Adrenal gland (tissue), 12 donors: ENCODE data around the gene LRRC15. TPM values are rescaled to one million over a fixed set of nuclear protein-coding genes. Genes with fewer than 3 reads are reported as not detected.

Experiments used
- DNase-seq, 7 donors: peaks; one replicate each; pipeline ENCODE4 v3.0.0-alpha.2; 2019 to 2020
- H3K27ac ChIP-seq, 5 donors: fragments of 200-600 bp; sonication (generic) in 4 of 5; 1 replicate in 3 of 5; 2 replicates in 2 of 5; pipeline versions ENCODE4 v1.5.1 to v1.8.0; 2016 to 2020; ENCODE audit warnings: mild to moderate bottlenecking in 1 of 5
- H3K27me3 ChIP-seq: fragments of 200-600 bp; 2 replicates; pipeline ENCODE4 v1.8.0; 2021
- H3K36me3 ChIP-seq, 2 donors: fragments of 200-600 bp; replicated peaks in 1 of 2; 1 replicate in 1 of 2; 2 replicates in 1 of 2; pipeline versions ENCODE4 v1.5.1 to v1.8.0; 2018 to 2022
- H3K4me1 ChIP-seq, 2 donors: fragments of 200-600 bp; replicated peaks in 1 of 2; 1 replicate in 1 of 2; 2 replicates in 1 of 2; pipeline versions ENCODE4 v1.5.1 to v1.8.0; 2018 to 2021
- H3K4me3 ChIP-seq, 4 donors: fragments of 200-600 bp; sonication (generic) in 3 of 4; one replicate each; pipeline ENCODE4 v1.5.1; 2016 to 2018
- H3K9me3 ChIP-seq, 3 donors: fragments of 200-600 bp; sonication (generic) in 1 of 3; replicated peaks in 1 of 3; 1 replicate in 2 of 3; 2 replicates in 1 of 3; pipeline versions ENCODE4 v1.5.1 to v1.8.0; 2016 to 2021
- CTCF ChIP-seq, 6 experiments: fragments of 450-650 bp in 4 of 6; fragments of 200-600 bp in 2 of 6; sonication (generic) in 1 of 6; IDR thresholded peaks; 1 replicate in 5 of 6; 2 replicates in 1 of 6; pipeline versions ENCODE4 v1.5.1 to v1.8.0; 2016 to 2021; ENCODE audit warnings: antibody characterized with exemption in 6 of 6, mild to moderate bottlenecking in 2 of 6, moderate library complexity in 1 of 6
- POLR2A ChIP-seq, 2 donors: fragments of 450-650 bp; IDR thresholded peaks; one replicate each; pipeline ENCODE4 v1.6.1; 2017; ENCODE audit warnings: antibody characterized with exemption in 2 of 2, mild to moderate bottlenecking in 2 of 2, moderate library complexity in 1 of 2
- WGBS, 4 donors: extraction: QIAGEN DNeasy Blood & Tissue Kit in 2 of 4; methylation state at CpG; one replicate each; pipeline versions ENCODE4 v1.1.5 to v1.1.7; 2013 to 2017; 5-methylcytosine and 5-hydroxymethylcytosine counted together
- intact Hi-C, 2 donors: fragments of 100-400 bp; cut with DNase I; formaldehyde crosslinking; loops; one replicate each; pipeline versions ENCODE4 v1.14.1 to v1.15.0; 2022 to 2023
- polyA plus RNA-seq, 3 donors: library from polyadenylated mRNA; stranded (reverse); fragments of 200-250 nt in 2 of 3; fragments of 350-450 nt in 1 of 3; fragmentation: Illumina TruSeq in 1 of 3; extraction: RNeasy Lipid Tissue Mini Kit (QIAGEN cat#74804) in 1 of 3; gene quantifications; one replicate each; pipeline ENCODE4 v1.2.3, GENCODE V29; 2013 to 2014
- total RNA-seq, 9 donors: library from RNA; depleted of rRNA in 4 of 9; stranded (reverse); fragments of >200 nt in 4 of 9; fragments of 120-200 nt in 1 of 9; fragmentation: NEBNext Ultra II Directional in 1 of 9; extraction: Animal tissue kit (Norgen Biotek cat#: 25700) in 1 of 9; gene quantifications; one replicate each; pipeline versions ENCODE4 v1.1.0 to v1.2.4, GENCODE V29; 2013 to 2023
- donor health status: healthy with polysubstance abuse.
- donor health status: Bipolar disorder and iron deficiency.
- donor health status: DM: yes; HTN: yes; CAD: no.
- donor health status: DM: no; HTN: no; CAD: no.
- donor health status: DM: no; HTN: no; CAD: no.
- donor health status: DM: yes; HTN: yes; CAD: no.

Gene LRRC15
- total and polyA plus RNA-seq, 12 donors, result 0.05 to 0.31 (median 0.12) TPM; not detected in 2

DNA sequence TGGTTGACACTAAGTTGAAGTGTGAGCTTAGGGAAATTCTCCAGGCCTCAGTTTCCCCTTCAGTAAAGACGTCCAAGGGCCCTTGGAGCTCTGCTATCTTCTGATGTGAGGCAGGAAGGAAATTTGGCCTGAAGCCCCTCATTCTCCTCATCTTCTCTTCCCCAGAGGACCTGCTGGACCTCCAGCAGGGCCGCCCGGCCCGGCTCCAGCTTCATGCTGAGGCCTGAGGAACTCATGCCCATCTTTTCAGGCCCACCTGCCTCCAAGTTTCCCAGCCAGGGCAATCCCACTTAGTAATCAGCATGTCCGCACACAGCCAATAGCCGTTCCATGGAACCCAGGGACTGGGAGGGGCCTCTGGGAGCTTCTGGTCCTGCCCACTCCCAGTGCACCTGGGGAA lies 4.0 kb downstream of the LRRC15 start:
- Histone ChIP-seq H3K27ac (no peak overlapping the region), H3K27me3 (peaks cover 7% of the 10 kb centered on the region), H3K4me3 (no peak overlapping the region), H3K4me1 (no peaks in the 10 kb centered on the region), H3K36me3 (no peaks in the 10 kb centered on the region), H3K9me3 (no peaks in the 10 kb centered on the region)
- no peak for DNase-seq
- intact Hi-C loops, result no loop called here
- TF ChIP-seq CTCF (IDR thresholded peaks at IDR 0.05) (no peak), POLR2A (IDR thresholded peaks at IDR 0.05) (no peak)
- WGBS, 4 donors, result 82 to 90% (median 84%) methylated on average over 6 of the region's 6 CpGs

- no peaks in the 10 kb centered on the region for H3K36me3 ChIP-seq
- 31 to 70% (median 49%) methylated on average over 12 to 20 of the region's 20 CpGs for WGBS, 4 donors
- H3K27me3 ChIP-seq, result peaks cover 7% of the 10 kb centered on the region
- peak in 6 of 7 donors; percentile 29 to 64 (median 47) for DNase-seq
- TF ChIP-seq POLR2A (IDR thresholded peaks at IDR 0.05) (no peak), CTCF (IDR thresholded peaks at IDR 0.05) (no peak)
- H3K4me3 ChIP-seq, result no peak overlapping the region
- H3K27ac ChIP-seq, result no peak overlapping the region
- H3K4me1 ChIP-seq, result no peaks in the 10 kb centered on the region
- intact Hi-C loops, result no loop called here
- no peaks in the 10 kb centered on the region for H3K9me3 ChIP-seq
Measured at GRCh38 chr3:194364652-194365434, 4.7 kb downstream of the LRRC15 start.

GRCh38 chr3:194364314-194364651 lies 5.3 kb downstream of the LRRC15 start:
- no peak for TF ChIP-seq POLR2A (IDR thresholded peaks at IDR 0.05)
- no peak for TF ChIP-seq CTCF (IDR thresholded peaks at IDR 0.05)
- WGBS, 4 donors, result 72 to 84% (median 81%) methylated on average over 3 of the region's 3 CpGs
- intact Hi-C loops, result no loop called here
- Histone ChIP-seq H3K9me3 (no peaks in the 10 kb centered on the region), H3K36me3 (no peaks in the 10 kb centered on the region), H3K4me1 (no peaks in the 10 kb centered on the region), H3K4me3 (no peak overlapping the region), H3K27me3 (peaks cover 7% of the 10 kb centered on the region), H3K27ac (no peak overlapping the region)
- no peak for DNase-seq

GRCh38 chr3:194360568-194360967 lies 9.0 kb downstream of the LRRC15 start:
- H3K4me1 ChIP-seq, result no peaks in the 10 kb centered on the region
- no peaks in the 10 kb centered on the region for H3K27me3 ChIP-seq
- no peaks in the 10 kb centered on the region for H3K9me3 ChIP-seq
- no peaks in the 10 kb centered on the region for H3K36me3 ChIP-seq
- DNase-seq, result no peak
- H3K4me3 ChIP-seq, result no peak overlapping the region
- TF ChIP-seq POLR2A (IDR thresholded peaks at IDR 0.05), result no peak
- no peak for TF ChIP-seq CTCF (IDR thresholded peaks at IDR 0.05)
- H3K27ac ChIP-seq, result no peak overlapping the region
- 88 to 94% (median 92%) methylated on average over 18 of the region's 18 CpGs for WGBS, 4 donors
- intact Hi-C loops, result no loop called here
